ENCODE data around the gene PIMREG. TPM values are rescaled to one million over a fixed set of nuclear protein-coding genes. Genes with fewer than 3 reads are reported as not detected.

PIMREG gene
- total RNA-seq, 1 experiment from 2014 or later = 46.6 TPM

- Histone ChIP-seq H3K27me3 (no peaks in the 10 kb centered on the region), H3K9me3 (no peaks in the 10 kb centered on the region), H3K4me3 (no peak overlapping the region), H3K36me3 (no peaks in the 10 kb centered on the region)
- no peak for DNase-seq
These were observed 54.1 kb downstream of the PIMREG start for GRCh38 chr17:6498356-6498755.

GRCh38 chr17:6498901-6499540 is 54.8 kb downstream of the PIMREG start:
- no peak overlapping the region for H3K4me3 ChIP-seq
- H3K9me3 ChIP-seq = no peaks in the 10 kb centered on the region
- no peaks in the 10 kb centered on the region for H3K27me3 ChIP-seq
- H3K36me3 ChIP-seq = no peaks in the 10 kb centered on the region
- DNase-seq = no peak

Other genes starting within 250 kb of the PIMREG start
- gene AIPL1, start 9.3 kb upstream of the PIMREG start, total RNA-seq (2014; rRNA removed; shearing (Covaris generic); ENCODE audit: low replicate concordance) = not detected in 2 replicates
- 1.4 and 2.0 TPM in 2 replicates for gene PITPNM3, start 112.1 kb downstream of the PIMREG start, total RNA-seq (2014; rRNA removed; shearing (Covaris generic); ENCODE audit: low replicate concordance)
- 5.7 and 8.0 TPM in 2 replicates for gene KIAA0753, start 196.3 kb downstream of the PIMREG start, total RNA-seq (2014; rRNA removed; shearing (Covaris generic); ENCODE audit: low replicate concordance)
- 54.8 and 127 TPM in 2 replicates for gene TXNDC17, start 196.6 kb downstream of the PIMREG start, total RNA-seq (2014; rRNA removed; shearing (Covaris generic); ENCODE audit: low replicate concordance)
- 7.7 and 10.6 TPM in 2 replicates for gene MED31, start 207.2 kb downstream of the PIMREG start, total RNA-seq (2014; rRNA removed; shearing (Covaris generic); ENCODE audit: low replicate concordance)
- gene C17orf100, start 207.3 kb downstream of the PIMREG start, total RNA-seq (2014; rRNA removed; shearing (Covaris generic); ENCODE audit: low replicate concordance) = 1.9 and 2.9 TPM in 2 replicates

All from MG63 (cell line).